GM18858 (cell line): ENCODE measurements around the gene OGFOD3.

Source experiments
- ATAC-seq: cut with Tn5 transposase; IDR thresholded peaks from one replicate; pipeline ENCODE4 v1.9.1; 2021; ENCODE audit not compliant: unreplicated experiment

The OGFOD3 gene

DNA sequence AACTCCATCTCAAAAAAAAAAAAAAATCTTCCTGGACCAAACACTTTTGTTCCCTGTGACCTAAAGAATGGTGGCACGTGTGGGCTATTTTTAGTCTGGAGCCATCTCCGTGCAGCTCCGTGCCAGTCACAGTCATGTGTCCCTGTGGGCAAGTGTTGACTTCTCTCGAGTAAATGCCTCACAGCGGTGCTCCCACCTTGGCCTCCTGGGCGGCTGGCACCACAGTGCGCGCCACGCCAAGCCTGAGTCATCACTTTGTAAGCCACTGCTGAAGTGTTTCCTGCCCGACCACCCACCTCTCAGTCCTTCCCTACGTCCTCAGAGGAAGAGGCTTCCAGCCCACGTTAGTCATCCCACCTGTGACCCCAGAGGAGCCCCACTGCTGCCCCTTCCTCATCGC is 11.1 kb downstream of the OGFOD3 start:
- ATAC-seq: no peak

DNA sequence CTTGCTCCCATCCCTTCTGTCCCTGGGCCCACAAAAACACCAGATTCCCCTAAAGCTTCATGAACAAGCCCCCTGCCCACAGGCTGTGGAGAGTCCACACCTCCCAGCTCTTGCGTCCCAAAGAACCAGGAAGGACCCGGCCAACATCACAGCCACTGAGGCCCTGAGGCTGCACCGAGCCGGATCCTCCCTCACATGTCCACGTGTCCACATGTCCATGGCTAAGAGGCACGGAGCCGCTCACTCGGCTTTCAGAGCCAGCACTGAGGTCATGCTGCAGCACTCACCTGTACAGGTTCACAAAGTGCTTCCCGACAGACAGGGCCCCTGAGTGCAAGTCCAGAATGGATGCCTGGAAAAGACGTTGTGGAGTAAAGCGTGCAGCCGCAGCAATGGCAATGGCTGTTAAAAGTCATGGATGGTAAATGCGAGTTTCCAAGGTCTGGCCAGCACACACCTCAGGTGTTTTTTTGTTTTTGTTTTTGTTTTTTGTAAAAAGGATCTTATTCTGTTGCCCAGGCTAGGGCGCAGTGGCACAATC is 12.2 kb downstream of the OGFOD3 start:
- ATAC-seq: no peak

DNA sequence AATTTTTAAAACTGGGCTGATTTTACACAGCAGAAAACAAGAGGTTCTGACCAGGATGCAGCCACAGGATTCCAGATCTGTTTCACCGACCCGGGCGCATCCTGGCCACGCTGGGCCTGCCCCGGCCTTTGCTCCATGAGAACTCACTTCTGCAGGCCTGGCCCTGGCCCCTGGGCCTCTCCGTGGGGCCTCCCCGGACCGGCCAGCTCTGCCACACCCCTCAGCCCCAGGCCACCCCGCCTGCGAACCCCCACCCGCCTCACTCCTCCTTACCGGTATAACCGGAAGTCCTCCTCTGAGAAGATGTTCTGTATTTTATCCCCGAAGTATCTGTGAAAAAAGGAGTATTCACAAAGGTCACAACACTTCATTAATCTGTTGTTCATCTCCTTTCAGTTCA is 13.3 kb downstream of the OGFOD3 start:
- no peak for ATAC-seq

DNA sequence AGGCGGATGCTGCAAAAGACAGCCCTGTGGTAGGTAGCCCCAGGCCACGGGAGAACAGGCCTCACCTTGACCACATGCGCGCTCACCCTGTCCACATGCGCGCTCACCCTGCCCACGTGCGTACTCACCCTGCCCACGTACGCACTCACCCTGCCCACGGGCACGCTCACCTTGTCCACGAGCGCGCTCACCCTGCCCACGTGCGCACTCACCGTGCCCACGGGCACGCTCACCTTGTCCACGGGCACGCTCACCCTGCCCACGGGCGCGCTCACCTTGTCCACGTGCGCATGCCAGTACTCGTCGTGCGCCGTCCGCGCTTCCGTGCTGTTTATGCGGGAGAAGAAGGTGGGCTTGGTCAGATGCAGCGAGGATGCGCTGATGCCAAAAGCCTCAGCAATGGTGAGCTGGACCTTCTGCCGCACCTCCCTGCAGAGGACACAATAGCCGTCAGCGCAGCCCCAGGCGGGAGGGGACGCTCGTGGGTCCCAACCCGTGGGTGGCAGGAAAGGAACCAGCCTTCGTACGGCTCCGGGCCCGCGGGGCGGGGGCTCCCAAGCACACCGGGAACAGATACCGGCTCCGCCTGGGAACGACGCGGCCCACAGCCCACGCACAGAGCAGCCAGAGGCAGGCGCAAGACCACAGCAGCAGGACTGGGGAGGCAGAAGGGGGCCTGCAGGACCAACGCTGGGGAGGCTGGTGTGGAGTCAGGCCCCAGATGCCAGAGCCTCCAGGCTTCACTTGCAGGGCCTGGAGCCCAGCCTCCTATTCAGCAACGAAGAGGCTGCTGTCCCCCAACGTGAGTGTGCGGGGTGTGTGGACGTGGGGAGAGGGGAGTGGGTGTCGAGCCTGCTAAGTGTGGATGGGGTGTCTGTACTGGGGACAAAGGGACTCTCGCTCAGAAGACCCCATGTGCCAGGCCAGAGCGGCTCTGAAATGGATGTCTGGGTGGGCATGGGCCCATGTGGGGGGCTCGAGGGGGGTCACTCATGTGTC is 14.4 kb downstream of the OGFOD3 start:
- ATAC-seq: no peak

DNA sequence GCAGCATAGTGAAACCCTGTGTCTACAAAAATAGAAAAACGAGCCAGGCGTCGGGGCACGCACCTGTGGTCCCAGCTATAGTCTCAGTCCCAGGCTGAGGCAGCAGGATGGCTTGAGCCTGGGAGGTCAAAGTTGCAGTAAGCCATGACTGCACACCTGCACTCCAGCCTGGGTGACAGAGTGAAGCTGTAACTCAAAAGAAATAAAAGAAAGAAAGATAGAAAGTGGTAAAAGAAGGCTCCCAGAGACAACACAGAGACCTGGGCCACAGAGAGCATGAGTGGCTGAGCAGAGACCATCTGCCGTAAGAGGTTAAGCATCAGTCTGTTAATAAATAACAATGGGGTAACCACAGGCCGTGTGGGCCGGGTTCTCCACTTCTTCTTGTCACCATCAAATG is 15.5 kb downstream of the OGFOD3 start:
- no peak for ATAC-seq

DNA sequence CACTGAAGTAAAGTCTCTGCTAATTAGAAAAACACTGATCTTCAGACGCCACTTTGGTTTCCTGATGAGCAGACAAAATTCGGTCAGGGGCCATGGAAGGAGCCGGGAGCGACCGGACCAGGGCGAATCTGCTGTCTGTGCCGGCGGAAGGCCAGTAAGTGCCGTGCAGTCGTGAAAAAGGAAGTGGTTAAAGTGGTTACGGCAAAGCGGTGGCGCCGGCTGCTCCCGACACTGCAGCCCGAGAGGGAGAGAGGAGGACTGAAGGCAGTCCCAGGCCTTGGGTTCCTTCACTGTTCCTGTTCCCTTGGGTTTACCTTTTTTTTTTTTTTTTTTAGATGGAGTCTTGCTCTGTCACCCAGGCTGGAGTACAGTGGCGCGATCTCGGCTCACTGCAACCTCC is 17.6 kb downstream of the OGFOD3 start:
- no peak for ATAC-seq

DNA sequence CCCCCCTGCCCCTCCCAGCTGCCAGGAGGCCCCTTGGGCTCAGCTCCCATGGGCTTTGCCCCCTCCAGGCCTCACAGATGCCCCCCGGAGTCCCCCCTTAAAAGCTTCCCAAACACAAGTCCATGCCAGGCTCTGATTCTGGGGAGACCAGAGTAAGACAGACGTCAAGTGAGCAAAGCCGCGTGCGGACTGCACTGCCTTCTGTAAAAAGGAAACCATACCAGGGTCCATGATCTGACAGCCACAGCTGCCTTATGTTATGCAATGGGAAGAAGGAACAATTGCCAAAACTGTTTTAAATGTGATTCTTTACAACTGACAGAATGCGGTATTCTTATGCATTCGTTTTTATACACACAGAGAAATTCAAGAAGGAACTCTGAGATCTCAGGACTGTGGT is 18.2 kb downstream of the OGFOD3 start:
- ATAC-seq: no peak

DNA sequence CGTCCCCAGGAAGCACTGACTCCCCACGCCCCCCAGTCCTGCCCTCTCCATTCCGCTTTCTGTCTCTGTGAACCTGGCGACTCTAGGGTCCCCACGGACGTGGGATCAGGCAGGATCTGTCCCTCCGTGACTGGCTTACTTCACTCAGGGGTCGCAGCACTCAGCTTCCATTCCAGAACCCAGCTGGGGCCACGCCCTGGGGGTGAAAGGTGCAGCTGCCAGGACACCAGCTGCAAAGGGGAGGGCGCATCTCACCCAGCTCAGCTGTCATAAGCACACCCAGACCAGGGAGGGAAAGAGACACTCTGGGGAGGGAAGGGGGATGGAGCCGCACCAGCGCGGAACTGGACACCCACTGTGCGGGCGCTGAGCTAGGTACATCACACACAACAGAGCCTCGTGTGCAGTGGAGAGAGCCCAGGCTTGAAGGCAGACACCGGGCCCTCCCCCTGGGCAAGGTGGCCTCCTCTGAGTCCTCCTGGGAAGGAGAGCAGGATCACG is 18.7 kb downstream of the OGFOD3 start:
- no peak for ATAC-seq

DNA sequence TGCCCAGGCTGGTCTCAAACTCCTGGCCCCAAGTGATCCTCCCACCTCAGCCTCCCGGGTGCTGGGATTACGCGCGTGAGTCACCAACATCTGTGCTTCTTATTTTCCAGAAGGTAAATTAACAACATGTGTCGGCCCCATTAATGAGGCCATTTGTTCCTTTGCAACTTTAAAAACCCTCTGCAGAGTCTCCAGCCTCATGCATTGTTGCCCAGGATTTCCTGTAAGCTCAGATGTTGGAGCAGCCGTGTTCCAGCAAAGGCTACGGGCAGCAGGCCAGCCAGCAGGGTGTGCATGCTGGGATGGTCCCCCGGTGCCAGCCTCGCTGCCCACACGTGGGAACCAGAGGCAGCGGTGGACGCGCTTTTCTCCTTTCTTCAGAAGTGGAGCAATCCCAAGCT is 19.3 kb downstream of the OGFOD3 start:
- no peak for ATAC-seq

DNA sequence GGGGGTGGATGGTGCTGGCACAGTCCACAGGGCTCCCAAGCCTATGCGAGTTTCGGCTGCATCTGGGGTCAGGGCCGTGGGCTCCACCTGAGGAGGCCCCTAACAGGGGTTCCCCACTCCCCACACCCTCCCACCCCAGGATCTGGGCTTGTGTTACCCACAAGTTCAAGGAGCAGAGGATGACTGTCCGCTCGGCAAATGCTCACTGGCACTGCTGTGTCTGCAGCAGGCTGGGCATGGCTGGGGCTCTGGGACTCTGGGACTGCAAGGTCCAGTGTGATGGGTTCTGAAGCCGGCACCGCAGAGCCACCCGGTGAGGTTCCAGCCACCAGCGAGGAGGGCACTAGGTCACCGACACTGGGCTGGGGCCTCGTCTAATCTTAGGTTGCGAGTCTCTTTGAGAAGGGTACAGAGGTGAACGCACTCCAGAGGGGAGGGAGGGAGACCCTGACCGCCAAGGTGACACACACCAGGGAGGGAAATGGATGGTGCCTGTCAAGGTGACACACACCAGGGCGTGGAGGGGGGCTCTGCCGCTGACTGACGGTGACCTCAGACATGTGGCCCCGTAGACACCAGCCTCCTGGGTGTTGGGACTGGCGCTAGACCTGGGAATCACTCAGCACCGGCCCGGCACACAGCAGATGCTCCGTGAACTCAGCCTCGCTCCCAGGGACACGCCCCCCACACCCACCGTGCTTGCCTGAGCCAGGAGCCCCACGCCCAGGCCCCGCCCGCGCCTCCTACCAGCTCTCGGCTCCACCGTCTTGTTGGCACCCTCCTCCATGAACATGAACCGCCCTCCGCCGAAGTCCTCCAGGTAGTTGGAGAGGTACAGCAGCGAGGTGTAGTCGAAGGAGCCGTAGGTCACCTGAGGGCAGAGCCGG is 20.7 kb downstream of the OGFOD3 start:
- ATAC-seq: no peak

DNA sequence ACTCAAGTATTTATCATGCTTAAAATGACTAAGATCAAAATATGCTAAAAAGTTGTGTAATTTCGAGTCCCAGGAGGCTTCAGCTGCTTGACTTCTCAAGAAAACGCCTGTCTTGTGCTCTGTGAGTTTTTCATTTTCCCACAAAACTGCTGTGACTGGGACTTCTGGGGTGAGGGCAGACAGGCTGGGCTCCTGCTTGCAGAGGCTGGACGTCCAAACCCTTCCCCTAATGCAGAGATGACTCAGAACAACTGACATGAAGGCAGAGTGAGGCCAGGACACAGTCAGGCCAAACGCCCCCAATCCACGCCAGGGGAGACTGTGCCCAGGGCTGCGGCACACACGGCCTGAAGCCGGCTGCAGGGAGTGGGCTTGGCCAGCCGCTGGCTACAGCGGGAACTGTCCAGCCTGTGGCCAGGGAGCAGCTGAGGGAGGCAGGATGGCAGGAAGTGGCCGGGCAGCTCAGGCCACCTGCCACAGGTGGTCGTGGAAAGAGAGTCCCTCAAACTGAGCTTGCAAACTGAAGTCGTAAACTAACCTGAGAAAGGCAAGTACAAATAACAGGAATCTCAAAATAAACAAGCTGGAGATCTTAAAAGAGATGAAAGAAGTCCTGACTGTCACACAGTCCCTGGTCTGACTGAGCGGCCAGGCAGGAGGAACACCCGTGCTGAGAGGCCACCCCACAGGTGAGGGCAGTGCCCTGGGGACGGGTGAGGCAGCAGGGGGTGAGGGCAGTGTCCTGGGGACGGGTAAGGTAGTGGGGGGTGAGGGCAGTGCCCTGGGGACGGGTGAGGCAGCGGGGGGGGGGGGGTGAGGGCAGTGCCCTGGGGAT is 21.6 kb downstream of the OGFOD3 start:
- no peak for ATAC-seq

DNA sequence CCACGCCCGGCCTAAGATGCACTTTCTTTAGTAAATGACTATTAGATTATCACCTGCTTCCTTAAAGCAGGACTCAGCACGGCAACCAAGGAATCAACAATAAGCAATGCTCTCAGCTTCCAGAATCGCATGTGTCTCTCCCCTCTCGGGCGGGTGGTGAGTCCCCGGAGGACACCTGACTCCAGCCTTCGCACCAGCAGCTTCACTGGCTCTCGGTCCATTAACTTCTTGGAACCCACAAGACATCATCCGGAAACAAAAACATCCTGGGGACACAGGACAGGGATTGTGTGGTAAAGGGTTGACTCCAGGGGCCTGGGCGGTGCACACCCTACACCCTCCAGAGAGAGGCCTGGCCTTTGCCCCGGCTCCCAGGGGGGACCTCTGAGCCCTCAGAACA is 24.1 kb downstream of the OGFOD3 start:
- no peak for ATAC-seq

DNA sequence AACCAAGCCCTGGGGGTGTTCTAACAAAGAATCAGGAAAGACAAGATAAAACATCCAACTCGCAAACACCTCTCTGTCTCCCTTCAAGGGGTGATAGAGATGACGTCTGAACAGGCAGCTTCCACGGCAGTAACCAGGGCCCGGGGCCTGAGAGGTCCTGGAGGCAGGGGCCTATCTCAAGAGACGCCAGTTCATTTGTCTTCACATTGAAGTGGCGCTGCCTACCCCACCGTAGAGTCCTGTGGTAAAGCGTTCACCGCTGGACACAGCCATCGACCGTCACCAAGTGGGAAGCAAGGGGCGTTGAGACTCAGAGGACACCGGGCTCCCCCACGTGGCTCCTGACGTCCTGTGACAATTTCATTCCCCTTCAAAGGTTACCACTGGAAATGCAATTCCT is 25.4 kb downstream of the OGFOD3 start:
- ATAC-seq: no peak

DNA sequence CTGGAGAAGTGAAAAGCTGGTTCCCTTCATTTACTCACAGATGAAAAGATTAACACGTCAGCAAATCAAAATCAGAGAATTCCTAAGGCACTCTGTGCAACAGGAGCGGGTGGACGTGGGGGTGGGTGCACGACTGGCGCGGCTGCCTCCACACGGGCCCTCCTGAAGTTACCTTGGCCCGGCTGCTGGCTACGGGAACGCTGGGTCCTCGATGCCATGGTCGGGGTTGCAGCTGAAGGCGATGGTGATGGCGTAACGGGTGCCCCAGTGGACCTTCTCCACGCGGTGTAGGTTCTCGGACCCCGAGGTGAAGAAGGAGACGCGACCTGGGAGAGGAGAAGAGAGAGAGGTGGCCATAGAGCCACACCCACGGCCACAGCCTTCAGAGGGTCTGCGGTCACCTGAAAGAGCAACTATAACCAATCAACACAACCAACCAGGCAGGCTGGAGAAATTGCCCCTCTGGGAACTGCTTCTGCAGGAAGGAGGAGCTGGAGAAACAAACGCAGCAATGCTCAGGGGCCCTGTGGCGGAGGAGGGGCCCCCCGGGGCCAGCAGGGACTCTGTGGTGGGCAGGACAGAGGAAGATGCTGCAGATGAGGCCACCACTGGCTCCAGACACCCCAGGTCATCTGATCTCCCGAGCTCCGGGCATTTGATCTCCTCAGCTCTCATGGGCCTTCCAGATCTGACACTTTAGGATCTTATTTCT is 26.0 kb downstream of the OGFOD3 start:
- no peak for ATAC-seq

DNA sequence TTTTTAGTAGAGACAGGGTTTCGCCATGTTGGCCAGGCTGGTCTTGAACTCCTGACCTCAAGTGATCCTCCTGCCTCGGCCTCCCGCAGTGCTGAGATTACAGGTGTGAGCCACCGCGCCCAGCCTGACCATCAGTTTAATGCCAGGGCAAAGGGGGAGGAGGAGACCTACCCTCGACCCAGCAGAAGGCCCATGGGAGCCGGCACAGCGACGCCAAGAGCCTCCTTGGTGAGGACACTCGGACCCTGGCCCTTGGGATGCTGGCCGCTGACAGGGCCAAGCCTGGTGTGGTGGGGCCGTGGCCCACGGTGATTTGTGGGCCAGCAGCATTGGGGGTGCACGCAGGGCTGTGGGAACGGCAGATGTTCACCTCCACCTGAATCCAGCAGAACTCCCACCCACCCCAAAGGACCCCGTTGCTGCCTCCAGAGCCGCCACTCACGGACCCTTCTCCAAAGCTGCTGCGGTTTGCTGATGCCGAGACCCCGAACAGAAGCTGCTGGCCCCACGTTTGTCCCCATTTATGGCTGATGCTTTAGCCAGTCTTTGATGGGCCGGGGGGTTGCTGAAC is 26.8 kb downstream of the OGFOD3 start:
- ATAC-seq: no peak

DNA sequence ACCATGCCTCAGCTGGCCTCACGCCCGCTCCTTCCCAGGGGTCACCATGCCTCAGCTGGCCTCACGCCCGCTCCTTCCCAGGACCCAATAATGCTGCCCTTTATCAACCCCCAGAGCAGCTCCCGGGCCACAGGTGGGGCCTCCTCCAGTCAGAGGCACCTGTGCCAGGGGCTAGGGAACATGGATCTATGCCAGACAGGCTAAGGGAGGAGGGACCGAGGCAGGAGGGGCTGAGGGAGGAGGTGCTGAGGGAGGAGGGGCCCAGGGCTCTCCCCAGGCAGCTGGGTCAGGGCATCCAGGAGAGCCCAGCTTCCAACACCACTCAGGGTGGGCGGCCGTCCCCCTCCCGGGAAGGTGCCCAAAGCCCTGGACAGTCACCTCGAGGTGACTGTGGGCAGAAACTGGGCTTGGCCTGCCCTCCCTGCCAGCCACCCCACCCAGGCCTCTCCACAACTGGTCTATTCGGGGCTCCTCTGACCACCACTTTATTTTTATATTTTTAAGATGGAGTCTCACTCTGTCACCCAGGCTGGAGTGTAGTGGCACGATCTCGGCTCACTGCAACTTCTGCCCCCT is 27.4 kb downstream of the OGFOD3 start:
- no peak for ATAC-seq

DNA sequence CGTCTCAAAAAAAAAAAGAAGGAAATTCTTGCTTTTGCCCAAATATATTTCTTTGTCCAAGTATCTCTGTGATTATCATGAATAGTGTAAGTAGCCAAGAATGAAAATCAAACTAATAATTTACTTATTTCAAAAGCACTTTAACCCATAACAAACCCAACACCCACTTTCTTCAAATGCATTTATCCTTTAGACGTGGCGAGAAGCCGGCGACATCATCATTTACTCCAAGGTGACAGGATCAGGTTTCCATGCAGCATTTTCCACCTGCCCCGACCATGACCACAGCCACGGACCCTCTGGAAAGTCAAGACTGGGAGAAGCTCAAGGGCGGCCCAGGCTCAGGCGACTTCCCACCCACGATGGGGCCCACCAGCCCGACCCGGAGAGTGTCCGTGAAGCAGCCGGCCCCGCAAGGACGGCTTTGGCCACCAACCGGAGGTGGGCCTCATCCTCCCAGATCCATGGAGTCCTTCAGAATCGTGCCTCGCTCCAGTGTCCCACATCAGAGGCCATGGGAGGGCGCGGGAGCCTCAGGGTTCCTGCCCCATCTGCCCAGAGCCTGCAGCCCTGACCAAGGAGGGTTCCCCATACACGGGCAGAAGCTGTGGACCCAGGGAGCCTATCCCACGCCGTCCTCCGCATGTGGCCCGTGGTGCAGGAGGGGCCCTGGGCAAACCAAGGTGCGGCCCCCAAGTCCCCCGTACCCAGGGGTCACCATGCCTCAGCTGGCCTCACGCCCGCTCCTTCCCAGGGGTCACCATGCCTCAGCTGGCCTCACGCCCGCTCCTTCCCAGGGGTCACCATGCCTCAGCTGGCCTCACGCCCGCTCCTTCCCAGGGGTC is 28.1 kb downstream of the OGFOD3 start:
- no peak for ATAC-seq

DNA sequence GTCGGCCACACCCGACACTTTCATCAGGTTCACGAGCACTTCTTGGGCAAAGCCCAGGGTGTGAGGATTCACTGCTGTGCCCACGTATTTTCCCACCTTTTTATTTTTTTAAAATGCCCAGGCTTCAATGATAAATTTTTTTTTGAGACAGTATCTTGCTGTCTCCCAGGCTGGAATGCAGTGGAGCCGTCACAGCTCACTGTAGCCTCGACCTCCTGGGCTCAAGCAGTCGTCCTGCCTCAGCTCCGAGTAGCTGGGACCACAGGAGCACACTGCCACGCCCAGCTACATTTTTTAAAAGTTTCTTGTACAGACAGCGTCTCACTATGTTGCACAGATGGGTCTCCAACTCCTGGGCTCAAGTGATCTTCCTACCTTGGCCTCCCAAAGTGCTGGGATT is 29.0 kb downstream of the OGFOD3 start:
- ATAC-seq: no peak
